GM12878 (cell line): ENCODE results near the gene ELMO2. TPM values are rescaled to one million over a fixed set of nuclear protein-coding genes. Genes with fewer than 3 reads are reported as not detected.

Experiments used
- CBX3 ChIP-seq: fragments of 200-600 bp; sonication (generic); IDR thresholded peaks from 2 replicates; pipeline ENCODE4 v1.6.1; 2016; ENCODE audit warnings: low read depth, borderline replicate concordance
- CHD1 ChIP-seq: IDR thresholded peaks from 2 replicates; pipeline ENCODE4 v1.6.1; 2012; ENCODE audit warnings: low read depth, low read length, improper control_type of control experiment
- CTCF ChIP-seq, 3 experiments: IDR thresholded peaks in 2 of 3; conservative IDR thresholded peaks in 1 of 3; 2 replicates each; pipeline ENCODE4 v1.5.1; 2011; ENCODE audit warnings: low read depth in 3 of 3, low read length in 3 of 3, mild to moderate bottlenecking in 3 of 3, control low read depth in 2 of 3, moderate library complexity in 2 of 3, inconsistent platforms in 1 of 3, mixed read lengths in 1 of 3; ENCODE audit not compliant: control insufficient read depth in 2 of 3, insufficient read depth in 1 of 3; ENCODE audit errors: extremely low read depth in 1 of 3
- E2F4 ChIP-seq: IDR thresholded peaks from 2 replicates; pipeline ENCODE4 v1.6.1; 2012; ENCODE audit warnings: low read depth, low read length, improper control_type of control experiment
- EZH2 ChIP-seq: IDR thresholded peaks from 2 replicates; pipeline ENCODE4 v1.6.1; 2012; ENCODE audit warnings: low read depth, mild to moderate bottlenecking, control low read depth, inconsistent platforms, low read length, borderline replicate concordance; ENCODE audit not compliant: control insufficient read depth
- HDGF ChIP-seq: fragments of 450-650 bp; IDR thresholded peaks from 2 replicates; pipeline ENCODE4 v1.6.1; 2016; ENCODE audit warnings: antibody characterized with exemption
- IKZF1 ChIP-seq: fragments of 450-650 bp; conservative IDR thresholded peaks from 2 replicates; pipeline ENCODE4 v1.6.1; 2017; ENCODE audit warnings: antibody characterized with exemption, mild to moderate bottlenecking
- KAT2A ChIP-seq: conservative IDR thresholded peaks from 2 replicates; pipeline ENCODE4 v1.6.1; 2011; ENCODE audit warnings: low read depth, low read length; ENCODE audit not compliant: control insufficient read depth
- MLLT1 ChIP-seq: fragments of 450-650 bp; IDR thresholded peaks from 2 replicates; pipeline ENCODE4 v1.6.1; 2016; ENCODE audit warnings: mild to moderate bottlenecking
- TBL1XR1 ChIP-seq: IDR thresholded peaks from 2 replicates; pipeline ENCODE4 v1.6.1; 2012; ENCODE audit warnings: low read depth, low read length, improper control_type of control experiment
- YY1 ChIP-seq: IDR thresholded peaks from 2 replicates; pipeline ENCODE4 v1.6.1; 2011; ENCODE audit warnings: low read depth, mild to moderate bottlenecking, low read length
- polyA plus RNA-seq, 11 experiments: library from polyadenylated mRNA; depleted of rRNA in 4 of 11; unstranded in 6 of 11; stranded (reverse) in 5 of 11; fragments of >200 nt; fragmentation: Nextera tagmentation in 4 of 11; fragmentation: Illumina TruSeq in 1 of 11; extraction: Ambion mirVana in 4 of 11; extraction: Trizol in 1 of 11; gene quantifications; 1 replicate in 1 of 11; 2 replicates in 10 of 11; pipeline versions ENCODE4 v1.2.1 to v1.2.3, GENCODE V29; 2011 to 2016; ENCODE audit warnings: inconsistent platforms in 2 of 11, missing spikeins in 2 of 11, low read depth in 1 of 11
- total RNA-seq, 4 experiments: library from RNA; depleted of rRNA in 3 of 4; stranded (reverse); fragments of >200 nt in 3 of 4; fragmentation: Illumina TruSeq in 1 of 4; extraction: Trizol in 1 of 4; gene quantifications; 2 replicates each; pipeline versions ENCODE4 v1.2.1 to v1.2.3, GENCODE V29; 2013 to 2021

Gene ELMO2
- total and polyA plus RNA-seq, 10 of the 15 experiments (the other 5 are each of a cell fraction or from before 2014, with no cell fraction given) = 14.2 to 40.2 (median 37.6) TPM

GRCh38 chr20:46359233-46359751 lies 47.1 kb downstream of the ELMO2 start (continued):
- TF ChIP-seq E2F4 = no peak
- TF ChIP-seq CTCF (IDR thresholded peaks at IDR 0.05 in 2 of 3, conservative IDR thresholded peaks at IDR 0.05 in 1 of 3; ENCODE audit: control insufficient read depth in 2 of 3, extremely low read depth in 1 of 3, insufficient read depth in 1 of 3, low read depth in 3 of 3, low read length in 3 of 3) = no peak
- no peak for TF ChIP-seq CBX3
- TF ChIP-seq IKZF1 = peak; percentile 74
- 0 out of 2 replicates have a peak, but pooled peaks have one; percentile 54 for TF ChIP-seq TBL1XR1
- TF ChIP-seq KAT2A = no peak
- TF ChIP-seq YY1 = peak; percentile 44; the same call in 1 of the 2 replicates
- TF ChIP-seq EZH2 = no peak
- TF ChIP-seq CHD1 = no peak
- no peak for TF ChIP-seq MLLT1
- peak; percentile 0; the same call in 1 of the 2 replicates for TF ChIP-seq HDGF
- TF ChIP-seq, all 136 proteins: peak for 55
